SK-N-SH treated with all-trans-retinoic acid at 6 μM for 48 hours (cell line): ENCODE measurements around the gene ATG10.

Experiments used
- ATAC-seq: fragments of 200-7000 bp; cut with Tn5 transposase; 3 replicates; pipeline ENCODE4 v1.9.1; 2020; ENCODE audit warnings: mild to moderate bottlenecking, moderate library complexity
- ARNTL ChIP-seq: fragments of 450-650 bp; formaldehyde crosslinking; IDR thresholded peaks from 2 replicates; pipeline ENCODE4 v1.5.0; 2020; ENCODE audit warnings: low read depth, mild to moderate bottlenecking, moderate library complexity, borderline replicate concordance
- BACH2 ChIP-seq: fragments of 250-450 bp; sonication (Bioruptor Pico); IDR thresholded peaks from 2 replicates; pipeline ENCODE4 v1.9.0; 2021; ENCODE audit warnings: mild to moderate bottlenecking, borderline replicate concordance
- CREB5 ChIP-seq: fragments of 250-450 bp; sonication (Bioruptor Pico); IDR thresholded peaks from 2 replicates; pipeline ENCODE4 v1.5.1; 2020; ENCODE audit warnings: low read depth, mild to moderate bottlenecking, moderate library complexity
- CSDC2 ChIP-seq: fragments of 250-450 bp; sonication (Bioruptor Pico); IDR thresholded peaks from 2 replicates; pipeline ENCODE4 v1.5.0; 2020; ENCODE audit warnings: mild to moderate bottlenecking, moderate library complexity
- CSRNP3 ChIP-seq: fragments of 250-450 bp; sonication (Bioruptor Pico); IDR thresholded peaks from 2 replicates; pipeline ENCODE4 v1.5.1; 2021; ENCODE audit warnings: mild to moderate bottlenecking, moderate library complexity
- ESRRG ChIP-seq: fragments of 250-450 bp; sonication (Bioruptor Pico); IDR thresholded peaks from 2 replicates; pipeline ENCODE4 v1.6.1; 2021; ENCODE audit warnings: mild to moderate bottlenecking
- GLIS3 ChIP-seq: fragments of 250-450 bp; sonication (Bioruptor Pico); IDR thresholded peaks from 2 replicates; pipeline ENCODE4 v1.5.0; 2020; ENCODE audit warnings: mild to moderate bottlenecking, moderate library complexity
- OSR1 ChIP-seq: fragments of 250-450 bp; sonication (Bioruptor Pico); IDR thresholded peaks from 2 replicates; pipeline ENCODE4 v1.8.0; 2022; ENCODE audit warnings: moderate library complexity, mild to moderate bottlenecking, inconsistent platforms
- PATZ1 ChIP-seq: fragments of 250-450 bp; sonication (Bioruptor Pico); IDR thresholded peaks from 2 replicates; pipeline ENCODE4 v1.8.0; 2020; ENCODE audit warnings: mild to moderate bottlenecking, moderate library complexity, borderline replicate concordance
- POU6F1 ChIP-seq: fragments of 250-450 bp; sonication (Bioruptor Pico); IDR thresholded peaks from 2 replicates; pipeline ENCODE4 v1.8.0; 2021; ENCODE audit warnings: low read depth, mild to moderate bottlenecking, moderate library complexity, borderline replicate concordance
- RARB ChIP-seq: fragments of 250-450 bp; sonication (Bioruptor Pico); IDR thresholded peaks from 2 replicates; pipeline ENCODE4 v1.8.0; 2021; ENCODE audit warnings: mild to moderate bottlenecking, moderate library complexity
- SNAI2 ChIP-seq: fragments of 250-450 bp; sonication (Bioruptor Pico); IDR thresholded peaks from 2 replicates; pipeline ENCODE4 v1.5.0; 2020; ENCODE audit warnings: mild to moderate bottlenecking, moderate library complexity
- TCF4 ChIP-seq: fragments of 250-450 bp; sonication (Bioruptor Pico); IDR thresholded peaks from 2 replicates; pipeline ENCODE4 v1.8.0; 2021; ENCODE audit warnings: mild to moderate bottlenecking, moderate library complexity, borderline replicate concordance
- TSHZ2 ChIP-seq: fragments of 250-450 bp; sonication (Bioruptor Pico); IDR thresholded peaks from 2 replicates; pipeline ENCODE4 v1.5.0; 2020; ENCODE audit warnings: mild to moderate bottlenecking, moderate library complexity
- ZC3H10 ChIP-seq: fragments of 250-450 bp; sonication (Bioruptor Pico); IDR thresholded peaks from 2 replicates; pipeline ENCODE4 v1.5.1; 2021; ENCODE audit warnings: mild to moderate bottlenecking, moderate library complexity
- ZFP3 ChIP-seq: fragments of 250-450 bp; sonication (Bioruptor Pico); IDR thresholded peaks from 2 replicates; pipeline ENCODE4 v1.5.0; 2020; ENCODE audit warnings: mild to moderate bottlenecking, moderate library complexity
- ZFP30 ChIP-seq: fragments of 450-650 bp; formaldehyde crosslinking; IDR thresholded peaks from 2 replicates; pipeline ENCODE4 v1.5.0; 2022; ENCODE audit warnings: mild to moderate bottlenecking, moderate library complexity
- ZNF565 ChIP-seq: fragments of 450-650 bp; formaldehyde crosslinking; conservative IDR thresholded peaks from 2 replicates; pipeline ENCODE4 v1.5.0; 2020; ENCODE audit warnings: low read depth, mild to moderate bottlenecking, moderate library complexity
- ZNF70 ChIP-seq: fragments of 450-650 bp; formaldehyde crosslinking; IDR thresholded peaks from 2 replicates; pipeline ENCODE4 v1.5.0; 2020; ENCODE audit warnings: mild to moderate bottlenecking, moderate library complexity
- ZNF8 ChIP-seq: fragments of 450-650 bp; formaldehyde crosslinking; IDR thresholded peaks from 2 replicates; pipeline ENCODE4 v1.5.0; 2020; ENCODE audit warnings: mild to moderate bottlenecking, moderate library complexity

The ATG10 gene

GRCh38 chr5:82073179-82073578, 101.4 kb downstream of the ATG10 start:
- TF ChIP-seq TSHZ2 (CRISPR knock-in tag) (no peak), ZNF565 (no peak), PATZ1 (CRISPR knock-in tag) (no peak), ZFP30 (CRISPR knock-in tag) (no peak), RARB (CRISPR knock-in tag) (no peak), CREB5 (CRISPR knock-in tag) (no peak), ESRRG (CRISPR knock-in tag) (no peak), ARNTL (CRISPR knock-in tag) (no peak), GLIS3 (CRISPR knock-in tag) (no peak), TCF4 (CRISPR knock-in tag) (no peak)
- ATAC-seq, result no peak

GRCh38 chr5:82074950-82075349, 103.1 kb downstream of the ATG10 start:
- TF ChIP-seq GLIS3 (CRISPR knock-in tag), result no peak
- TF ChIP-seq TCF4 (CRISPR knock-in tag), result no peak
- no peak for TF ChIP-seq PATZ1 (CRISPR knock-in tag)
- TF ChIP-seq BACH2, result no peak
- no peak for TF ChIP-seq ZNF8 (CRISPR knock-in tag)
- TF ChIP-seq CSRNP3 (CRISPR knock-in tag), result no peak
- TF ChIP-seq ZC3H10, result no peak
- no peak for TF ChIP-seq OSR1 (CRISPR knock-in tag)
- TF ChIP-seq SNAI2 (CRISPR knock-in tag), result no peak
- no peak for ATAC-seq

- no peak for ATAC-seq
- no peak for TF ChIP-seq ZFP3
- no peak for TF ChIP-seq OSR1 (CRISPR knock-in tag)
- TF ChIP-seq SNAI2 (CRISPR knock-in tag), result no peak
- TF ChIP-seq CREB5 (CRISPR knock-in tag), result no peak
- no peak for TF ChIP-seq TSHZ2 (CRISPR knock-in tag)
- no peak for TF ChIP-seq TCF4 (CRISPR knock-in tag)
- no peak for TF ChIP-seq ZFP30 (CRISPR knock-in tag)
- TF ChIP-seq CSDC2 (CRISPR knock-in tag), result no peak
- no peak for TF ChIP-seq ARNTL (CRISPR knock-in tag)
- no peak for TF ChIP-seq POU6F1 (CRISPR knock-in tag)
- no peak for TF ChIP-seq ZNF70 (CRISPR knock-in tag)
- no peak for TF ChIP-seq GLIS3 (CRISPR knock-in tag)
- no peak for TF ChIP-seq ZNF565
These were observed 105.7 kb downstream of the ATG10 start for GRCh38 chr5:82077496-82077895.
